Hepatocyte (in vitro differentiated cells): ENCODE results near the gene MYO1B.

ENCODE experiments used
- CTCF ChIP-seq: fragments of 200-600 bp; sonication (generic); IDR thresholded peaks from 2 replicates; pipeline ENCODE4 v1.5.1; 2016; ENCODE audit warnings: antibody characterized with exemption, mild to moderate bottlenecking; ENCODE audit not compliant: poor library complexity
- EZH2 ChIP-seq: fragments of 200-600 bp; sonication (generic); IDR thresholded peaks from 2 replicates; pipeline ENCODE4 v1.6.1; 2016; ENCODE audit warnings: antibody characterized with exemption, mild to moderate bottlenecking, borderline replicate concordance
- EZH2phosphoT487 ChIP-seq: fragments of 200-600 bp; sonication (generic); IDR thresholded peaks from one replicate; pipeline ENCODE4 v1.6.1; 2018; ENCODE audit warnings: antibody characterized with exemption, mild to moderate bottlenecking, low read depth, moderate library complexity; ENCODE audit not compliant: unreplicated experiment, severe bottlenecking

GRCh38 chr2:191217580-191217979 lies 27.6 kb upstream of the MYO1B start:
- TF ChIP-seq CTCF = no peak
- TF ChIP-seq EZH2 = no peak
- no peak for TF ChIP-seq EZH2phosphoT487
